ENCODE results near the gene FKBP2.

The FKBP2 gene

GRCh38 chr11:64218628-64219353 lies 22.1 kb upstream of the FKBP2 start:
- in situ Hi-C loops (cut with HindIII; ENCODE audit: low sequenced_read_pairs), result no loop called here

GRCh38 chr11:64219354-64219684 lies 21.6 kb upstream of the FKBP2 start:
- in situ Hi-C loops (cut with HindIII; ENCODE audit: low sequenced_read_pairs), result no loop called here

GRCh38 chr11:64219755-64220154 lies 21.1 kb upstream of the FKBP2 start:
- in situ Hi-C loops (cut with HindIII; ENCODE audit: low sequenced_read_pairs), result no loop called here

- in situ Hi-C loops (cut with HindIII; ENCODE audit: low sequenced_read_pairs), result no loop called here
Measured at GRCh38 chr11:64220271-64220670, 20.6 kb upstream of the FKBP2 start.

- in situ Hi-C loops (cut with HindIII; ENCODE audit: low sequenced_read_pairs), result no loop called here
Measured at GRCh38 chr11:64220798-64221197, 20.1 kb upstream of the FKBP2 start.

GRCh38 chr11:64222651-64223000 lies 18.3 kb upstream of the FKBP2 start:
- in situ Hi-C loops (cut with HindIII; ENCODE audit: low sequenced_read_pairs), result no loop called here

- in situ Hi-C loops (cut with HindIII; ENCODE audit: low sequenced_read_pairs), result no loop called here
Measured at GRCh38 chr11:64223001-64223651, 17.8 kb upstream of the FKBP2 start.

- in situ Hi-C loops (cut with HindIII; ENCODE audit: low sequenced_read_pairs), result no loop called here
Measured at GRCh38 chr11:64224151-64224890, 16.6 kb upstream of the FKBP2 start.

- in situ Hi-C loops (cut with HindIII; ENCODE audit: low sequenced_read_pairs), result no loop called here
Measured at GRCh38 chr11:64224891-64225607, 15.8 kb upstream of the FKBP2 start.

GRCh38 chr11:64225608-64226506 lies 15.0 kb upstream of the FKBP2 start, which contains the start of the genes NUDT22 and TRPT1:
NUDT22 (plus strand) TSS chr11:64226274; CDS start chr11:64226653, 379 bp downstream.
TRPT1 (minus strand) TSS chr11:64226186; CDS start chr11:64225860, 326 bp downstream.
- in situ Hi-C loops (cut with HindIII; ENCODE audit: low sequenced_read_pairs), result no loop called here

- in situ Hi-C loops (cut with HindIII; ENCODE audit: low sequenced_read_pairs), result no loop called here
Measured at GRCh38 chr11:64226507-64227051, 14.3 kb upstream of the FKBP2 start.

- in situ Hi-C loops (cut with HindIII; ENCODE audit: low sequenced_read_pairs), result no loop called here
Measured at GRCh38 chr11:64227405-64227956, 13.4 kb upstream of the FKBP2 start.

GRCh38 chr11:64229090-64229743 lies 11.7 kb upstream of the FKBP2 start:
- in situ Hi-C loops (cut with HindIII; ENCODE audit: low sequenced_read_pairs), result no loop called here

GRCh38 chr11:64229744-64230170 lies 11.1 kb upstream of the FKBP2 start:
- in situ Hi-C loops (cut with HindIII; ENCODE audit: low sequenced_read_pairs), result no loop called here

- in situ Hi-C loops (cut with HindIII; ENCODE audit: low sequenced_read_pairs), result no loop called here
Measured at GRCh38 chr11:64230171-64230984, 10.5 kb upstream of the FKBP2 start, which contains the start of gene DNAJC4. DNAJC4 (plus strand) TSS chr11:64230548; CDS start chr11:64230855, 307 bp downstream.

GRCh38 chr11:64230985-64231365 lies 9.9 kb upstream of the FKBP2 start:
- in situ Hi-C loops (cut with HindIII; ENCODE audit: low sequenced_read_pairs), result no loop called here

- in situ Hi-C loops (cut with HindIII; ENCODE audit: low sequenced_read_pairs), result no loop called here
Measured at GRCh38 chr11:64231546-64231945, 9.3 kb upstream of the FKBP2 start.
